HG03469 (cell line): ENCODE measurements around the gene SFTPB.
A peak's percentile ranks its signal among the peaks of the same experiment; 100 is the strongest.
"Not testable (repeated sequence)": the region's sequence is repeated elsewhere in the genome, so short reads cannot be mapped to it uniquely, and the experiment has no call there.

Source experiments
- ATAC-seq: cut with Tn5 transposase; IDR thresholded peaks from one replicate; pipeline ENCODE4 v1.9.1; 2021; ENCODE audit warnings: mild to moderate bottlenecking, moderate library complexity, moderate number of reproducible peaks; ENCODE audit not compliant: unreplicated experiment

Gene SFTPB

GRCh38 chr2:85659324-85659981 lies 8.5 kb downstream of the SFTPB start:
- no peak for ATAC-seq

GRCh38 chr2:85657399-85657798 lies 10.6 kb downstream of the SFTPB start:
- ATAC-seq: not testable (repeated sequence)

- ATAC-seq: no peak
Measured at GRCh38 chr2:85656468-85656867, 11.5 kb downstream of the SFTPB start.

- no peak for ATAC-seq
Measured at GRCh38 chr2:85655961-85656417, 12.0 kb downstream of the SFTPB start.

- ATAC-seq: no peak
Measured at GRCh38 chr2:85653996-85654395, 14.0 kb downstream of the SFTPB start.

- no peak for ATAC-seq
Measured at GRCh38 chr2:85652056-85652455, 15.9 kb downstream of the SFTPB start.

GRCh38 chr2:85651097-85651496 lies 16.9 kb downstream of the SFTPB start:
- no peak for ATAC-seq

GRCh38 chr2:85650456-85650855 lies 17.5 kb downstream of the SFTPB start:
- no peak for ATAC-seq

GRCh38 chr2:85649201-85650190 lies 18.5 kb downstream of the SFTPB start:
- no peak for ATAC-seq

- ATAC-seq: no peak
Measured at GRCh38 chr2:85648619-85649018, 19.4 kb downstream of the SFTPB start.

GRCh38 chr2:85647823-85648526 lies 20.0 kb downstream of the SFTPB start:
- ATAC-seq: no peak

- no peak for ATAC-seq
Measured at GRCh38 chr2:85646166-85646565, 21.8 kb downstream of the SFTPB start.

- no peak for ATAC-seq
Measured at GRCh38 chr2:85644909-85645308, 23.1 kb downstream of the SFTPB start.

- ATAC-seq: no peak
Measured at GRCh38 chr2:85642725-85643124, 25.3 kb downstream of the SFTPB start.

GRCh38 chr2:85635636-85636035 lies 32.4 kb downstream of the SFTPB start:
- no peak for ATAC-seq

- ATAC-seq: no peak
Measured at GRCh38 chr2:85635011-85635410, 33.0 kb downstream of the SFTPB start.

- no peak for ATAC-seq
Measured at GRCh38 chr2:85631316-85631715, 36.7 kb downstream of the SFTPB start.

- ATAC-seq: peak; percentile 58
Measured at GRCh38 chr2:85628658-85629057, 39.3 kb downstream of the SFTPB start.

GRCh38 chr2:85623991-85624390 lies 44.0 kb downstream of the SFTPB start:
- ATAC-seq: no peak

GRCh38 chr2:85621338-85621737 lies 46.7 kb downstream of the SFTPB start:
- no peak for ATAC-seq

GRCh38 chr2:85619617-85620016 lies 48.4 kb downstream of the SFTPB start:
- ATAC-seq: no peak
